H1 (cell line): Measurements from ENCODE around the gene SLITRK5. TPM values are rescaled to one million over a fixed set of nuclear protein-coding genes. Genes with fewer than 3 reads are reported as not detected.

Experiments
- CTCF ChIA-PET: fragments of 300-600 bp; sonication (Branson Sonifier 250); formaldehyde crosslinking; loops from one replicate; lab custom pipeline; 2021; ENCODE audit not compliant: partially characterized antibody; lab: Charles Lee
- POLR2A ChIA-PET: fragments of 300-600 bp; sonication (Branson Sonifier 250); formaldehyde crosslinking; loops from one replicate; lab custom pipeline; 2021; ENCODE audit warnings: inconsistent platforms; ENCODE audit not compliant: partially characterized antibody; lab: Charles Lee
- DNase-seq, 2 experiments: peaks; one replicate each; pipeline versions ENCODE4 v3.0.0 to v3.0.0-alpha.2; 2010 to 2022; ENCODE audit warnings: low spot score in 2 of 2, low read depth in 1 of 2, mixed read lengths in 1 of 2
- FAIRE-seq: peaks from 2 replicates; lab custom pipeline; 2011; peaks lifted over from hg19 to GRCh38; lab: Jason Lieb, UNC
- H2AFZ ChIP-seq: 2 replicates; pipeline ENCODE4 v1.8.1; 2012; ENCODE audit warnings: low read length, inconsistent platforms
- H2AK5ac ChIP-seq: 2 replicates; pipeline ENCODE4 v1.6.1; 2013; ENCODE audit warnings: low read depth, low read length
- H2BK120ac ChIP-seq: replicated peaks from 2 replicates; pipeline ENCODE3; 2013; ENCODE audit warnings: low read depth, low read length, inconsistent platforms
- H2BK12ac ChIP-seq: 2 replicates; pipeline ENCODE4 v1.6.1; 2013; ENCODE audit warnings: low read depth, low read length
- H2BK15ac ChIP-seq: 2 replicates; pipeline ENCODE4 v1.6.1; 2013; ENCODE audit warnings: low read length
- H2BK20ac ChIP-seq: 2 replicates; pipeline ENCODE4 v1.6.1; 2013; ENCODE audit warnings: low read length
- H2BK5ac ChIP-seq: 2 replicates; pipeline ENCODE4 v1.6.1; 2013; ENCODE audit warnings: low read depth, low read length
- H3K14ac ChIP-seq: 2 replicates; pipeline ENCODE4 v1.6.1; 2013; ENCODE audit warnings: inconsistent platforms; ENCODE audit not compliant: insufficient read length
- H3K18ac ChIP-seq: 2 replicates; pipeline ENCODE4 v1.6.1; 2013; ENCODE audit warnings: low read length; ENCODE audit errors: extremely low read depth
- H3K23ac ChIP-seq: 2 replicates; pipeline ENCODE4 v1.6.1; 2013; ENCODE audit warnings: inconsistent platforms; ENCODE audit not compliant: insufficient read length
- H3K23me2 ChIP-seq: 2 replicates; pipeline ENCODE4 v1.6.1; 2013; ENCODE audit warnings: low read depth, low read length
- H3K27ac ChIP-seq: 2 replicates; pipeline ENCODE4 v1.6.1; 2011; ENCODE audit warnings: low read depth, low read length, inconsistent platforms
- H3K27me3 ChIP-seq, 4 experiments: replicated peaks in 1 of 4; 1 replicate in 1 of 4; 2 replicates in 3 of 4; pipeline versions ENCODE4 v1.6.1 to v1.8.1; 2011 to 2013; ENCODE audit warnings: low read length in 3 of 4, mild to moderate bottlenecking in 3 of 4, inconsistent platforms in 2 of 4, mixed read lengths in 2 of 4, moderate library complexity in 1 of 4; ENCODE audit not compliant: control insufficient read depth in 3 of 4, insufficient read depth in 3 of 4; ENCODE audit errors: extremely low read depth in 1 of 4
- H3K36me3 ChIP-seq, 4 experiments: 2 replicates each; pipeline versions ENCODE4 v1.6.1 to v1.8.1; 2011 to 2013; ENCODE audit warnings: mild to moderate bottlenecking in 4 of 4, low read length in 3 of 4, moderate library complexity in 2 of 4, control low read depth in 1 of 4, inconsistent platforms in 1 of 4; ENCODE audit not compliant: insufficient read depth in 4 of 4, control insufficient read depth in 2 of 4
- H3K4ac ChIP-seq: replicated peaks from 2 replicates; pipeline ENCODE3; 2013; ENCODE audit warnings: low read length, low read depth, mixed read lengths, inconsistent platforms; ENCODE audit not compliant: insufficient read length
- H3K4me1 ChIP-seq, 4 experiments: replicated peaks in 1 of 4; 1 replicate in 1 of 4; 2 replicates in 3 of 4; pipeline versions ENCODE4 v1.6.1 to v1.8.1; 2011 to 2013; ENCODE audit warnings: low read length in 3 of 4, inconsistent platforms in 2 of 4, mixed read lengths in 1 of 4; ENCODE audit not compliant: insufficient read depth in 4 of 4, control insufficient read depth in 3 of 4
- H3K4me2 ChIP-seq, 2 experiments: 2 replicates each; pipeline versions ENCODE4 v1.6.1 to v1.8.1; 2011 to 2013; ENCODE audit warnings: low read depth in 2 of 2, low read length in 2 of 2, control low read depth in 1 of 2, inconsistent platforms in 1 of 2, mild to moderate bottlenecking in 1 of 2; ENCODE audit not compliant: insufficient read depth in 1 of 2
- H3K4me3 ChIP-seq, 4 experiments: fragments of 200-600, 300-600 bp in 1 of 4; sonication (generic), shearing (Covaris generic), sonication (Bioruptor Twin) in 1 of 4; 2 replicates each; pipeline versions ENCODE4 v1.5.1 to v1.8.1; 2011 to 2016; ENCODE audit warnings: low read length in 4 of 4, low read depth in 3 of 4, control low read depth in 2 of 4, inconsistent platforms in 2 of 4, mild to moderate bottlenecking in 2 of 4, mixed read lengths in 1 of 4, moderate library complexity in 1 of 4; ENCODE audit not compliant: insufficient read depth in 2 of 4; ENCODE audit errors: extremely low read depth in 1 of 4
- H3K56ac ChIP-seq: replicated peaks from 2 replicates; pipeline ENCODE3; 2013; ENCODE audit warnings: low read depth, mild to moderate bottlenecking, mixed read lengths, low read length, inconsistent platforms; ENCODE audit not compliant: insufficient read length
- H3K79me1 ChIP-seq: 2 replicates; pipeline ENCODE4 v1.6.1; 2013; ENCODE audit warnings: low read depth, low read length, control low read depth
- H3K79me2 ChIP-seq, 2 experiments: 2 replicates each; pipeline versions ENCODE4 v1.6.1 to v1.8.1; 2012 to 2013; ENCODE audit warnings: low read length in 2 of 2, mild to moderate bottlenecking in 2 of 2, inconsistent platforms in 1 of 2; ENCODE audit not compliant: insufficient read depth in 2 of 2, control insufficient read depth in 1 of 2
- H3K9ac ChIP-seq, 4 experiments: replicated peaks in 1 of 4; 1 replicate in 1 of 4; 2 replicates in 3 of 4; pipeline versions ENCODE4 v1.6.1 to v1.8.1; 2011 to 2013; ENCODE audit warnings: low read depth in 3 of 4, low read length in 3 of 4, control low read depth in 2 of 4, mild to moderate bottlenecking in 2 of 4, moderate library complexity in 2 of 4, inconsistent platforms in 1 of 4; ENCODE audit errors: extremely low read depth in 1 of 4
- H3K9me3 ChIP-seq, 2 experiments: 2 replicates each; pipeline versions ENCODE4 v1.6.1 to v1.8.1; 2012 to 2013; ENCODE audit warnings: mild to moderate bottlenecking in 2 of 2, moderate library complexity in 2 of 2, control low read depth in 1 of 2, inconsistent platforms in 1 of 2, low read depth in 1 of 2, low read length in 1 of 2, mixed read lengths in 1 of 2; ENCODE audit not compliant: insufficient read depth in 2 of 2
- H4K20me1 ChIP-seq, 2 experiments: replicated peaks in 1 of 2; 2 replicates each; pipeline versions ENCODE3 to v1.8.1; 2011 to 2013; ENCODE audit warnings: inconsistent platforms in 2 of 2, low read length in 2 of 2, mild to moderate bottlenecking in 1 of 2; ENCODE audit not compliant: insufficient read depth in 2 of 2, control insufficient read depth in 1 of 2
- H4K5ac ChIP-seq: 2 replicates; pipeline ENCODE4 v1.6.1; 2013; ENCODE audit warnings: low read length, low read depth, mixed read lengths, inconsistent platforms; ENCODE audit not compliant: insufficient read length
- H4K8ac ChIP-seq: 2 replicates; pipeline ENCODE4 v1.8.0; 2013; ENCODE audit warnings: mild to moderate bottlenecking, moderate library complexity, low read length, inconsistent platforms; ENCODE audit not compliant: insufficient read depth; ENCODE audit errors: extremely low read depth
- H4K91ac ChIP-seq: replicated peaks from 2 replicates; pipeline ENCODE3; 2013; ENCODE audit warnings: low read length, mixed read lengths, inconsistent platforms; ENCODE audit not compliant: insufficient read length
- HDAC2 ChIP-seq, 2 experiments: fragments of 300-600 bp in 1 of 2; sonication (generic) in 1 of 2; IDR thresholded peaks; 2 replicates each; pipeline ENCODE4 v1.6.1; 2011 to 2012; ENCODE audit warnings: low read depth in 2 of 2, low read length in 2 of 2, mild to moderate bottlenecking in 2 of 2, moderate library complexity in 2 of 2, borderline replicate concordance in 1 of 2, inconsistent platforms in 1 of 2
- KDM4A ChIP-seq: IDR thresholded peaks from one replicate; pipeline ENCODE4 v1.7.1; 2012; ENCODE audit warnings: low read depth, mild to moderate bottlenecking, moderate library complexity, low read length, inconsistent platforms; ENCODE audit not compliant: severe bottlenecking
- RBBP5 ChIP-seq: IDR thresholded peaks from 2 replicates; pipeline ENCODE4 v1.7.1; 2012; ENCODE audit warnings: low read depth, mild to moderate bottlenecking, inconsistent platforms, low read length, moderate library complexity, borderline replicate concordance
- WGBS, 2 experiments: shearing (Covaris generic) in 1 of 2; methylation state at CpG; one replicate each; pipeline versions ENCODE4 v1.1.6 to v1.1.7; 2013 to 2015; ENCODE audit warnings: low lambda C conversion rate in 2 of 2, mixed read lengths in 2 of 2, inconsistent platforms in 1 of 2, low coverage in 1 of 2, missing lambda C conversion rate in 1 of 2; ENCODE audit not compliant: insufficient replicate concordance in 2 of 2, insufficient coverage in 1 of 2, insufficient read length in 1 of 2; ENCODE audit errors: extremely low coverage in 1 of 2, missing lambda C conversion rate in 1 of 2; 5-methylcytosine and 5-hydroxymethylcytosine counted together
- polyA plus RNA-seq, 7 experiments: library from polyadenylated mRNA; depleted of rRNA in 3 of 7; stranded (reverse) in 5 of 7; unstranded in 2 of 7; fragments of >200 nt in 5 of 7; fragments of 200-250 nt in 2 of 7; gene quantifications; 1 replicate in 5 of 7; 2 replicates in 1 of 7; 4 replicates in 1 of 7; pipeline versions ENCODE4 v1.2.1 to v1.2.3, GENCODE V29; 2011 to 2013; ENCODE audit warnings: missing spikeins in 2 of 7, mixed read lengths in 2 of 7
- total RNA-seq: library from RNA; stranded (reverse); fragmentation: NEBNext Ultra II Directional; extraction: Animal tissue kit (Norgen Biotek cat#: 25700); gene quantifications from 2 replicates; pipeline ENCODE4 v1.2.1, GENCODE V29; 2021

The SLITRK5 gene
- total and polyA plus RNA-seq, 2 of the 8 experiments (the other 6 are each of a cell fraction or from before 2014, with no cell fraction given), result 0.27 to 1.1 TPM

GRCh38 chr13:87671753-87672605 is 808 bp downstream of the SLITRK5 start:
- no peak overlapping the region for H3K27ac ChIP-seq
- H4K8ac ChIP-seq, result no peak overlapping the region; the same call in 1 of the 2 replicates

More at GRCh38 chr13:87671753-87672605, 808 bp downstream of the SLITRK5 start:
- Histone ChIP-seq H4K91ac (no peak overlapping the region), H2BK12ac (no peak overlapping the region; the same call in 1 of the 2 replicates), H3K27me3 (peaks cover 32 to 39% (median 37%) of the 10 kb centered on the region in 4 experiments), H3K23ac (no peak overlapping the region), H3K4ac (no peak overlapping the region), H3K9me3 (no peaks in the 10 kb centered on the region; a peak in 1 of 4 replicates), H2BK20ac (no peak overlapping the region), H4K5ac (no peak overlapping the region), H3K79me2 (no peaks in the 10 kb centered on the region), H3K9ac (peak overlapping the region in 1 of 4 experiments; percentile 34; a peak in 2 of 7 replicates), H3K18ac (no peak overlapping the region), H3K23me2 (peaks cover 27% of the 10 kb centered on the region), H3K79me1 (no peaks in the 10 kb centered on the region; the same call in 1 of the 2 replicates), H2BK120ac (no peak overlapping the region), H2AFZ (peak overlapping the region; percentile 87; the same call in 1 of the 2 replicates), H2AK5ac (no peak overlapping the region), H3K56ac (no peak overlapping the region), H2BK5ac (no peak overlapping the region; the same call in 1 of the 2 replicates), H3K36me3 (peaks cover 0 to 7% (median 0%) of the 10 kb centered on the region in 4 experiments; a peak in 1 of 8 replicates), H3K14ac (no peak overlapping the region), H3K4me3 (peak overlapping the region; percentile 66 to 86 (median 71)), H3K4me2 (peak overlapping the region; percentile 97 to 99), H4K20me1 (peaks cover 15 to 24% of the 10 kb centered on the region in 2 experiments), H2BK15ac (no peak overlapping the region), H3K4me1 (peaks cover 11 to 19% (median 13%) of the 10 kb centered on the region in 4 experiments)
- TF ChIP-seq RBBP5 (peak; percentile 45; the same call in 1 of the 2 replicates), HDAC2 (IDR thresholded peaks at IDR 0.05; ENCODE audit: borderline replicate concordance in 1 of 2, low read depth in 2 of 2, low read length in 2 of 2) (no peak), KDM4A (peak; percentile 88)
- ChIA-PET POLR2A (no interaction called here), CTCF (interaction anchor here (1.1 to 2.0 kb wide), 5 partner anchors 59 to 278 kb away, joined by 3 to 4 read pairs (median 3); no protein-coding TSS in a partner anchor)
- DNase-seq (peak in 1 of 2 experiments; percentile 73), FAIRE-seq (no peak)
- WGBS, 2 experiments, result 0% methylated on average over 32 of the region's 89 CpGs; no CpG with 5 or more reads in 1 of the 2 experiments
